HepG2 (cell line): ENCODE measurements around the gene SNX21. TPM values are rescaled to one million over a fixed set of nuclear protein-coding genes. Genes with fewer than 3 reads are reported as not detected.

Experiments
- AGO1 ChIP-seq: fragments of 200-400 bp; formaldehyde crosslinking; IDR thresholded peaks from 2 replicates; pipeline ENCODE4 v1.6.1; 2017; ENCODE audit warnings: mild to moderate bottlenecking, low read depth, low read length, moderate library complexity; ENCODE audit not compliant: poor library complexity, severe bottlenecking
- AHR ChIP-seq: IDR thresholded peaks from 2 replicates; pipeline ENCODE4 v1.6.1; 2018; ENCODE audit warnings: missing genetic modification reagents, missing compliant biosample characterization
- CHD2 ChIP-seq: IDR thresholded peaks from 2 replicates; pipeline ENCODE4 v1.6.1; 2011; ENCODE audit warnings: low read depth, low read length, improper control_type of control experiment
- DMAP1 ChIP-seq: IDR thresholded peaks from 2 replicates; pipeline ENCODE4 v1.6.1; 2016
- EEA1 ChIP-seq: sonication (generic); formaldehyde crosslinking; IDR thresholded peaks from 2 replicates; pipeline ENCODE4 v1.5.1; 2020; ENCODE audit warnings: mild to moderate bottlenecking, missing genetic modification reagents, borderline replicate concordance
- GATAD1 ChIP-seq: IDR thresholded peaks from 2 replicates; pipeline ENCODE4 v1.6.1; 2016; ENCODE audit warnings: missing genetic modification reagents, missing compliant biosample characterization
- HNRNPLL ChIP-seq: fragments of 200-400 bp; formaldehyde crosslinking; IDR thresholded peaks from 2 replicates; pipeline ENCODE4 v1.6.1; 2017; ENCODE audit warnings: mild to moderate bottlenecking, low read depth, low read length; ENCODE audit not compliant: poor library complexity, severe bottlenecking
- MED13 ChIP-seq: sonication (generic); formaldehyde crosslinking; IDR thresholded peaks from 2 replicates; pipeline ENCODE4 v1.5.0; 2020; ENCODE audit warnings: missing genetic modification reagents
- PHF20 ChIP-seq: sonication (generic); formaldehyde crosslinking; IDR thresholded peaks from 2 replicates; pipeline ENCODE4 v1.5.0; 2020; ENCODE audit warnings: mild to moderate bottlenecking, missing genetic modification reagents
- SMAD1 ChIP-seq: sonication (generic); formaldehyde crosslinking; IDR thresholded peaks from 2 replicates; pipeline ENCODE4 v1.4.0; 2020; ENCODE audit warnings: missing genetic modification reagents, low read depth, mild to moderate bottlenecking, borderline replicate concordance
- YEATS2 ChIP-seq: sonication (generic); formaldehyde crosslinking; IDR thresholded peaks from 2 replicates; pipeline ENCODE4 v1.4.0; 2020; ENCODE audit warnings: missing genetic modification reagents, borderline replicate concordance
- ZFP62 ChIP-seq: sonication (generic); formaldehyde crosslinking; IDR thresholded peaks from 2 replicates; pipeline ENCODE4 v1.4.0; 2020; ENCODE audit warnings: missing genetic modification reagents
- ZNF251 ChIP-seq: sonication (generic); formaldehyde crosslinking; IDR thresholded peaks from 2 replicates; pipeline ENCODE4 v1.9.0; 2021; ENCODE audit warnings: mild to moderate bottlenecking, missing genetic modification reagents
- ZNF335 ChIP-seq: sonication (generic); formaldehyde crosslinking; IDR thresholded peaks from 2 replicates; pipeline ENCODE4 v1.4.0; 2020; ENCODE audit warnings: missing genetic modification reagents
- ZNF354B ChIP-seq: sonication (generic); formaldehyde crosslinking; IDR thresholded peaks from 2 replicates; pipeline ENCODE4 v1.8.0; 2022; ENCODE audit warnings: mild to moderate bottlenecking, missing genetic modification reagents
- ZNF558 ChIP-seq: sonication (generic); formaldehyde crosslinking; IDR thresholded peaks from 2 replicates; pipeline ENCODE4 v1.9.0; 2022; ENCODE audit warnings: mild to moderate bottlenecking, missing genetic modification reagents, borderline replicate concordance
- ZNF563 ChIP-seq: sonication (generic); formaldehyde crosslinking; IDR thresholded peaks from 2 replicates; pipeline ENCODE4 v1.8.0; 2022; ENCODE audit warnings: mild to moderate bottlenecking, moderate library complexity, missing genetic modification reagents
- ZNF629 ChIP-seq: sonication (generic); formaldehyde crosslinking; conservative IDR thresholded peaks from 2 replicates; pipeline ENCODE4 v1.5.0; 2020; ENCODE audit warnings: missing genetic modification reagents
- ZNF891 ChIP-seq: sonication (generic); formaldehyde crosslinking; IDR thresholded peaks from 2 replicates; pipeline ENCODE4 v1.5.0; 2020; ENCODE audit warnings: mild to moderate bottlenecking, missing genetic modification reagents
- polyA plus RNA-seq, 8 experiments: library from polyadenylated mRNA; depleted of rRNA in 3 of 8; stranded (reverse) in 7 of 8; unstranded in 1 of 8; fragments of >200 nt; fragmentation: Illumina TruSeq in 4 of 8; extraction: Trizol in 4 of 8; gene quantifications; 2 replicates each; pipeline versions ENCODE4 v1.2.1 to v1.2.3, GENCODE V29; 2011 to 2016; ENCODE audit warnings: low read depth in 4 of 8, missing spikeins in 1 of 8, mixed read lengths in 1 of 8; ENCODE audit not compliant: insufficient read depth in 1 of 8
- total RNA-seq, 5 experiments: library from RNA; depleted of rRNA; stranded (reverse); fragments of >200 nt; fragmentation: Illumina TruSeq; extraction: Trizol; gene quantifications; 2 replicates each; pipeline ENCODE4 v1.2.3, GENCODE V29; 2016; ENCODE audit warnings: low read depth in 1 of 5
- TF ChIP-seq, protein P1 (sequence below): sonication (generic); formaldehyde crosslinking; IDR thresholded peaks from 2 replicates; pipeline ENCODE4 v1.5.1; 2020; ENCODE audit warnings: mild to moderate bottlenecking, missing genetic modification reagents, moderate library complexity
- TF ChIP-seq, protein P2 (sequence below): sonication (generic); formaldehyde crosslinking; conservative IDR thresholded peaks from 2 replicates; pipeline ENCODE4 v1.8.0; 2022; ENCODE audit warnings: mild to moderate bottlenecking, moderate library complexity, missing genetic modification reagents
- TF ChIP-seq, protein P3 (sequence below): IDR thresholded peaks from 2 replicates; pipeline ENCODE4 v1.6.1; 2016; ENCODE audit warnings: missing compliant biosample characterization, missing genetic modification reagents, borderline replicate concordance

Gene SNX21
- total and polyA plus RNA-seq, 2 of the 13 experiments (the other 11 are each of a cell fraction or from before 2014, with no cell fraction given), result 7.7 to 12.8 TPM

DNA sequence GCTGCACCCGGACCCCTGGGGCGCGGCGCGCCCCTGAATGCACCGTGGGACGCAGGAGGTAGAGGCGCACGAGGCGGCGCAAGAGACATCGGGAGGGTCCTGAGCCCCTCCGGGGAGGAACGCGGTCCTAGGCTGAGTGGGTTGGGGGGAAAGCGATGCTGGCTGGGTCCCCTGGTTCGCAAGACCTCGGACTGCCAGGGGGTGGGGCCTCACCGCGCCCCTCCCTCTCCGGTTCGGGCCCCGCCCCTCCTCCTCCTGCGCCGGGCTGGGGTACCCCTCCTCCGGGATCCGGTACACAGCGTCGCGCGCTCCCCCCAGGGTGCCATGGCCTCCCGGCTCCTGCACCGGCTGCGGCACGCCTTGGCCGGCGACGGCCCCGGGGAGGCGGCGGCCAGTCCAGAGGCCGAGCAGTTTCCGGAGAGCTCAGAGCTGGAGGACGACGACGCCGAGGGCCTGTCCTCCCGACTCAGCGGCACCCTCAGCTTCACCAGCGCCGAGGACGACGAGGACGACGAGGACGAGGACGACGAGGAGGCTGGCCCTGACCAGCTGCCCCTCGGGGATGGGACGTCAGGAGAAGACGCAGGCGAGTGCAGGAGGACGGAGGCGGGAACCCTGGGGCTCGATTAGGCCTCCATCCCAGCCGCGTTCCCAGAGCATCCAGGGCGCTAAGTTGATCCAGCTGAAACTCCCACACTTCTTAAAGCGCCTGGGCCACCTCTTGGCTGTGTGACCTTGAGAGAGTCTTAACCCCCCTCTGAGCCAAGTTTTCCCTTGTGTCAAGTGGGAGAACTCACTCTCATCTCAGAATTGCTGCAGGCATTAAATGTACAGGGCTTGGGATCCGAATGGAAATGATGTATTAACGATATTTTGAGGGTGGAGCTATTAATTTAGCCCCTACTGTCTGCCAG, 541 bp downstream of the SNX21 start (continued):
- TF ChIP-seq, protein P1, sequence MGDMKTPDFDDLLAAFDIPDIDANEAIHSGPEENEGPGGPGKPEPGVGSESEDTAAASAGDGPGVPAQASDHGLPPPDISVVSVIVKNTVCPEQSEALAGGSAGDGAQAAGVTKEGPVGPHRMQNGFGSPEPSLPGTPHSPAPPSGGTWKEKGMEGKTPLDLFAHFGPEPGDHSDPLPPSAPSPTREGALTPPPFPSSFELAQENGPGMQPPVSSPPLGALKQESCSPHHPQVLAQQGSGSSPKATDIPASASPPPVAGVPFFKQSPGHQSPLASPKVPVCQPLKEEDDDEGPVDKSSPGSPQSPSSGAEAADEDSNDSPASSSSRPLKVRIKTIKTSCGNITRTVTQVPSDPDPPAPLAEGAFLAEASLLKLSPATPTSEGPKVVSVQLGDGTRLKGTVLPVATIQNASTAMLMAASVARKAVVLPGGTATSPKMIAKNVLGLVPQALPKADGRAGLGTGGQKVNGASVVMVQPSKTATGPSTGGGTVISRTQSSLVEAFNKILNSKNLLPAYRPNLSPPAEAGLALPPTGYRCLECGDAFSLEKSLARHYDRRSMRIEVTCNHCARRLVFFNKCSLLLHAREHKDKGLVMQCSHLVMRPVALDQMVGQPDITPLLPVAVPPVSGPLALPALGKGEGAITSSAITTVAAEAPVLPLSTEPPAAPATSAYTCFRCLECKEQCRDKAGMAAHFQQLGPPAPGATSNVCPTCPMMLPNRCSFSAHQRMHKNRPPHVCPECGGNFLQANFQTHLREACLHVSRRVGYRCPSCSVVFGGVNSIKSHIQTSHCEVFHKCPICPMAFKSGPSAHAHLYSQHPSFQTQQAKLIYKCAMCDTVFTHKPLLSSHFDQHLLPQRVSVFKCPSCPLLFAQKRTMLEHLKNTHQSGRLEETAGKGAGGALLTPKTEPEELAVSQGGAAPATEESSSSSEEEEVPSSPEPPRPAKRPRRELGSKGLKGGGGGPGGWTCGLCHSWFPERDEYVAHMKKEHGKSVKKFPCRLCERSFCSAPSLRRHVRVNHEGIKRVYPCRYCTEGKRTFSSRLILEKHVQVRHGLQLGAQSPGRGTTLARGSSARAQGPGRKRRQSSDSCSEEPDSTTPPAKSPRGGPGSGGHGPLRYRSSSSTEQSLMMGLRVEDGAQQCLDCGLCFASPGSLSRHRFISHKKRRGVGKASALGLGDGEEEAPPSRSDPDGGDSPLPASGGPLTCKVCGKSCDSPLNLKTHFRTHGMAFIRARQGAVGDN (CRISPR knock-in tag), result peak; percentile 98
- peak; percentile 43 for TF ChIP-seq ZNF891
- TF ChIP-seq ZNF251 (CRISPR knock-in tag), result no peak
- TF ChIP-seq EEA1 (CRISPR knock-in tag), result peak; percentile 14; the same call in 1 of the 2 replicates
- no peak; the same call in 1 of the 2 replicates for TF ChIP-seq ZNF354B (CRISPR knock-in tag)
- TF ChIP-seq AHR (CRISPR knock-in tag), result no peak; the same call in 1 of the 2 replicates
- TF ChIP-seq MED13 (CRISPR knock-in tag), result peak; percentile 49; the same call in 1 of the 2 replicates
- TF ChIP-seq, protein P2, sequence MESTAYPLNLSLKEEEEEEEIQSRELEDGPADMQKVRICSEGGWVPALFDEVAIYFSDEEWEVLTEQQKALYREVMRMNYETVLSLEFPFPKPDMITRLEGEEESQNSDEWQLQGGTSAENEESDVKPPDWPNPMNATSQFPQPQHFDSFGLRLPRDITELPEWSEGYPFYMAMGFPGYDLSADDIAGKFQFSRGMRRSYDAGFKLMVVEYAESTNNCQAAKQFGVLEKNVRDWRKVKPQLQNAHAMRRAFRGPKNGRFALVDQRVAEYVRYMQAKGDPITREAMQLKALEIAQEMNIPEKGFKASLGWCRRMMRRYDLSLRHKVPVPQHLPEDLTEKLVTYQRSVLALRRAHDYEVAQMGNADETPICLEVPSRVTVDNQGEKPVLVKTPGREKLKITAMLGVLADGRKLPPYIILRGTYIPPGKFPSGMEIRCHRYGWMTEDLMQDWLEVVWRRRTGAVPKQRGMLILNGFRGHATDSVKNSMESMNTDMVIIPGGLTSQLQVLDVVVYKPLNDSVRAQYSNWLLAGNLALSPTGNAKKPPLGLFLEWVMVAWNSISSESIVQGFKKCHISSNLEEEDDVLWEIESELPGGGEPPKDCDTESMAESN (CRISPR knock-in tag), result no peak; the same call in 1 of the 2 replicates
- TF ChIP-seq GATAD1, result no peak
- TF ChIP-seq DMAP1 (CRISPR knock-in tag), result peak; percentile 47
- TF ChIP-seq SMAD1 (CRISPR knock-in tag), result peak; percentile 48; the same call in 1 of the 2 replicates
- TF ChIP-seq ZFP62 (CRISPR knock-in tag), result no peak
- TF ChIP-seq ZNF629 (CRISPR knock-in tag), result 0 out of 2 replicates have a peak, but pooled peaks have one; percentile 6
- no peak for TF ChIP-seq CHD2
- TF ChIP-seq YEATS2 (CRISPR knock-in tag), result 0 out of 2 replicates have a peak, but pooled peaks have one; percentile 8
- TF ChIP-seq, protein P3, sequence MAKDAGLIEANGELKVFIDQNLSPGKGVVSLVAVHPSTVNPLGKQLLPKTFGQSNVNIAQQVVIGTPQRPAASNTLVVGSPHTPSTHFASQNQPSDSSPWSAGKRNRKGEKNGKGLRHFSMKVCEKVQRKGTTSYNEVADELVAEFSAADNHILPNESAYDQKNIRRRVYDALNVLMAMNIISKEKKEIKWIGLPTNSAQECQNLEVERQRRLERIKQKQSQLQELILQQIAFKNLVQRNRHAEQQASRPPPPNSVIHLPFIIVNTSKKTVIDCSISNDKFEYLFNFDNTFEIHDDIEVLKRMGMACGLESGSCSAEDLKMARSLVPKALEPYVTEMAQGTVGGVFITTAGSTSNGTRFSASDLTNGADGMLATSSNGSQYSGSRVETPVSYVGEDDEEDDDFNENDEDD (CRISPR knock-in tag), result peak; percentile 50; the same call in 1 of the 2 replicates
- TF ChIP-seq PHF20 (CRISPR knock-in tag), result no peak
- TF ChIP-seq ZNF563 (CRISPR knock-in tag), result peak; percentile 88
- TF ChIP-seq ZNF335 (CRISPR knock-in tag), result 0 out of 2 replicates have a peak, but pooled peaks have one; percentile 8
- TF ChIP-seq ZNF558 (CRISPR knock-in tag), result peak; percentile 61; the same call in 1 of the 2 replicates
- peak; percentile 40 for TF ChIP-seq HNRNPLL
- peak; percentile 93 for TF ChIP-seq AGO1
